Activated naive CD8-positive, alpha-beta T cell treated with anti-CD3 and anti-CD28 coated beads, Interleukin-2, amount 10 ng/mL, durations not matched to agents 7 days and 5 days (primary cell): Measurements from ENCODE around the gene OPN4. TPM values are rescaled to one million over a fixed set of nuclear protein-coding genes. Genes with fewer than 3 reads are reported as not detected.
"Not testable (repeated sequence)": the region's sequence is repeated elsewhere in the genome, so short reads cannot be mapped to it uniquely, and the experiment has no call there.

Source experiments
- ATAC-seq: fragments of 150-1000 bp; cut with Tn5 transposase; one replicate; pipeline ENCODE4 v1.10.0; 2021; ENCODE audit warnings: low read depth, moderate library complexity
- POLR2A ChIA-PET: fragments of 350-600 bp; sonication (Branson Sonifier 250); formaldehyde crosslinking; loops from one replicate; lab custom pipeline; 2021; ENCODE audit warnings: antibody characterized with exemption; lab: Charles Lee
- DNase-seq: peaks from one replicate; pipeline ENCODE4 v3.0.0; 2021
- H3K27ac Mint-ChIP-seq: one replicate; pipeline ENCODE4 v1.8.0; 2022; ENCODE audit warnings: mild to moderate bottlenecking, mixed read lengths
- H3K27me3 Mint-ChIP-seq: one replicate; pipeline ENCODE4 v1.8.0; 2022; ENCODE audit warnings: mild to moderate bottlenecking, moderate library complexity, mixed read lengths
- H3K36me3 Mint-ChIP-seq: one replicate; pipeline ENCODE4 v1.8.0; 2021; ENCODE audit warnings: mild to moderate bottlenecking, mixed read lengths
- H3K4me1 Mint-ChIP-seq: one replicate; pipeline ENCODE4 v1.8.0; 2021; ENCODE audit warnings: mixed read lengths
- H3K4me3 Mint-ChIP-seq: one replicate; pipeline ENCODE4 v1.8.0; 2022; ENCODE audit warnings: mild to moderate bottlenecking, moderate library complexity, mixed read lengths
- H3K9me3 Mint-ChIP-seq: one replicate; pipeline ENCODE4 v1.8.0; 2021; ENCODE audit warnings: mixed read lengths
- total RNA-seq, 2 experiments: library from RNA; stranded (reverse); gene quantifications; one replicate each; pipeline ENCODE4 v1.2.3, GENCODE V29; 2021

OPN4 gene, protein sequence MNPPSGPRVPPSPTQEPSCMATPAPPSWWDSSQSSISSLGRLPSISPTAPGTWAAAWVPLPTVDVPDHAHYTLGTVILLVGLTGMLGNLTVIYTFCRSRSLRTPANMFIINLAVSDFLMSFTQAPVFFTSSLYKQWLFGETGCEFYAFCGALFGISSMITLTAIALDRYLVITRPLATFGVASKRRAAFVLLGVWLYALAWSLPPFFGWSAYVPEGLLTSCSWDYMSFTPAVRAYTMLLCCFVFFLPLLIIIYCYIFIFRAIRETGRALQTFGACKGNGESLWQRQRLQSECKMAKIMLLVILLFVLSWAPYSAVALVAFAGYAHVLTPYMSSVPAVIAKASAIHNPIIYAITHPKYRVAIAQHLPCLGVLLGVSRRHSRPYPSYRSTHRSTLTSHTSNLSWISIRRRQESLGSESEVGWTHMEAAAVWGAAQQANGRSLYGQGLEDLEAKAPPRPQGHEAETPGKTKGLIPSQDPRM
- not detected for total RNA-seq

DNA sequence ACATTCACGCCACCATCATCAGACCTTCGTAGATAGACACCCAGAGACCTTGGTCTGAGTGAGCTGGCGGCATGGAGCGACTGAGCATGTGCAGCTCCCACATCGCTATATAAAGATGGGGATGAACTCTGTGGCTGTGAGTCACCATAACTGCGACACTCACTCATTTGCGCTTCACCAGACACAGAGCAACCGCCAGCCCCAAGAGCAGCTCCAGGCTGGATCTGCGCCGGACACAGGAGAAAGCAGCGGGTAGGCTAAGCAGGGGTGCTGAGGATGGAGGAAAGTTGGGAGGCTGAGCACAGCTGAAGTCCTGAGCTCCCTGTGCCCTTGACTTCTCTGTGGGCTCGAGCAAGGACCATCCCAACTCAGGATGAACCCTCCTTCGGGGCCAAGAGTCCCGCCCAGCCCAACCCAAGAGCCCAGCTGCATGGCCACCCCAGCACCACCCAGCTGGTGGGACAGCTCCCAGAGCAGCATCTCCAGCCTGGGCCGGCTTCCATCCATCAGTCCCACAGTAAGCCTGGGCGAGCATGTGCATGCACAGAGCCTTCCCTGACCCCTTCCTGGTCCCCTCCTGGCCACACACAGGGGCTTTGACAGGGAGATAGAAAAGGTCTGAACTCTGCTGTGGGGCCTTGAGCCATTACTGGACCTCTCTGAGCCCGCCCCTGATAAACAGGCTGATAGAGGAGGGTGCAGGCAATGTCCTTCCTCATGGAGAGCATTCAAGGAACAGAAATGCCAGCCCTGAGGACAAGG is at the start of gene OPN4:
TSS of gene OPN4 (plus strand) at position 137 of the 762 bp plus-strand sequence. CDS start at position 374, 237 bp downstream.
- Mint-ChIP-seq H3K4me1 (no peaks in the 10 kb centered on the region), H3K4me3 (no peak within 1 kb of the TSS), H3K9me3 (no peaks in the 10 kb centered on the region), H3K27me3 (no peaks in the 10 kb centered on the region), H3K27ac (no peak within 1 kb of the TSS), H3K36me3 (no peaks in the 10 kb centered on the region)
- no peak for ATAC-seq
- peak; percentile 18 for DNase-seq
- POLR2A ChIA-PET, result no interaction called here

DNA sequence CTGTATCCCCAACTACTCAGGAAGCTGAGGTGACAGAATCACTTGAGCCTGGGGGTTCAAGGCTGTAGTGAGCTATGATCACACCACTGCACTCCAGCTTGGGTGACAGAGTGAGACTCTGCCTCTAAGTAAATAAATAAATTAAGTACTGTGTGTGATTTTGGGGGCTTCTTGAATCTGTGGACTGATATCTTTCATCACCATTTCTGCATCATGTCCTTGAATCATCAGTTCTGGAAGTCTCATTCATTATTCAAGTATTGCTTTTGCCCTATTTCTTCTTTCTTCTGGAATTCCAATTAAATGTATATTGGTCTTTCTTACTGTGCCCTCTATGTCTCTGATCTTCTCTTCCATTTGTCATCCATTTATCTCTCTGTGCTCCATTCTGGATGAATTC is 46.7 kb upstream of the OPN4 start:
- Mint-ChIP-seq H3K36me3 (no peaks in the 10 kb centered on the region), H3K4me1 (no peaks in the 10 kb centered on the region), H3K27me3 (peaks cover 12% of the 10 kb centered on the region), H3K9me3 (peaks cover 2% of the 10 kb centered on the region), H3K27ac (no peak overlapping the region), H3K4me3 (no peak overlapping the region)
- ATAC-seq (no peak), DNase-seq (no peak)
- POLR2A ChIA-PET, result no interaction called here

DNA sequence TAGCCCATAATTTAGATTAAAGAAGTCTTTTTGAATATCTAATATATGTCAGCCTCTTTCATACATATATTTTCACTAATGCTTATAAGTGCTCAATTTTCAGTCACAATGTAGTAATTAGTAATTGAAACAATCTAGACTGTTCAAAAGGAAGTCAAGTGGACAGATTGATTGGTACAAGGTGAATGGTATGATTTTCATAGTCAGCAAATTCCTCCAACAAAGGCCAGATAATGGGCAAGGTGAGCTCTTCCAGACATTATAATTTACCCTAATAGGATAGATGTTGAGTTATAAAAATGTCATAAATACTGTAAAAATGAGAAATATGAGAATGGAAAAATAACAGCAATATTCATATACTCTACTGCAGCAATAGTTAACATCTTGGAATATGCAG is 44.4 kb upstream of the OPN4 start:
- Mint-ChIP-seq H3K27ac (no peak overlapping the region), H3K36me3 (no peaks in the 10 kb centered on the region), H3K4me1 (no peaks in the 10 kb centered on the region), H3K9me3 (peaks cover 2% of the 10 kb centered on the region), H3K27me3 (peaks cover 17% of the 10 kb centered on the region), H3K4me3 (no peak overlapping the region)
- no peak for DNase-seq
- POLR2A ChIA-PET, result no interaction called here
- no peak for ATAC-seq

DNA sequence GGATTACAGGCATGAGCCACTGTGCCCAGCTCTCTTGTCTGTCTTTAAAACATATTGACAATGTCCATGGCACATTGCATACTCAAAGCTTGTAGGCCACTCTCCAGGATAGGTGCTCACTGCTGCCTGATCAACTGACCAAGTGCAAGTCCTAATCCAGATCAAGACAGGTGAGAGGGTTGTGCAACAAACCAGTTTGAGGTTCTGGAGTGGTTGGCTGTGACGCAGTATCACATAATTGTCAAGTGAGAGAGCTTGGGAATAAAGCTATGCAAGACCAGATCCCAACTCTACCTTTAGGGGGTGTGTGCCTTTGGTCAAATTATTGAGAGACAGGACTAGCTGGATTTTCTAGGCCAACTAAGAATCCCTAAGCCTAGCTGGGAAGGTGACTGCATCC is 43.0 kb upstream of the OPN4 start:
- H3K9me3 Mint-ChIP-seq, result peaks cover 4% of the 10 kb centered on the region
- ATAC-seq, result no peak
- POLR2A ChIA-PET, result no interaction called here

DNA sequence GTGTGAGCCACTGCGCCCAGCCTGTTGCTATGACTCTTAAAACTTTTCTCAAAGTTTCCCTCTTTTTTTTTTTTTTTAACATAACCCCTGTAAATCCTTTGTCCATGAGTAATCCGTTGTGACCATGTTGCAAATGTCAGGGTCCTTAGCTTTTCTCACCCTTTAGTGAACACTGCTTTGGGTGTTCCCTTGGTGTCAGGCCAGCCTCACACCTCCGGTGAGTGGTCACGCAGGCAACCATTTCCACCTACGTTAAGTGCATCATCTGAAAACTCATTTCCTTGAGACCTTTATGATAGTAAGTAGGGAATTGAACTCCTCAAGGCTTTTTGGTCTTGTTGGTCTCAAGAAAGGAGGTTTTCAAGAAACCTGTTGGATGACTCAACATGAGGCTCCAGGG is 41.3 kb upstream of the OPN4 start:
- H3K27me3 Mint-ChIP-seq, result peaks cover 13% of the 10 kb centered on the region
- H3K27ac Mint-ChIP-seq, result no peak overlapping the region
- DNase-seq (no peak), ATAC-seq (no peak)
- H3K4me1 Mint-ChIP-seq, result no peaks in the 10 kb centered on the region
- H3K9me3 Mint-ChIP-seq, result peaks cover 4% of the 10 kb centered on the region
- no peaks in the 10 kb centered on the region for H3K36me3 Mint-ChIP-seq
- no peak overlapping the region for H3K4me3 Mint-ChIP-seq
- POLR2A ChIA-PET, result no interaction called here

More for the DNA sequence above, 43.0 kb upstream of the OPN4 start:
- H3K4me1 Mint-ChIP-seq, result no peaks in the 10 kb centered on the region
- H3K27ac Mint-ChIP-seq, result no peak overlapping the region
- H3K27me3 Mint-ChIP-seq, result peaks cover 17% of the 10 kb centered on the region
- no peaks in the 10 kb centered on the region for H3K36me3 Mint-ChIP-seq
- H3K4me3 Mint-ChIP-seq, result no peak overlapping the region
- no peak for DNase-seq

DNA sequence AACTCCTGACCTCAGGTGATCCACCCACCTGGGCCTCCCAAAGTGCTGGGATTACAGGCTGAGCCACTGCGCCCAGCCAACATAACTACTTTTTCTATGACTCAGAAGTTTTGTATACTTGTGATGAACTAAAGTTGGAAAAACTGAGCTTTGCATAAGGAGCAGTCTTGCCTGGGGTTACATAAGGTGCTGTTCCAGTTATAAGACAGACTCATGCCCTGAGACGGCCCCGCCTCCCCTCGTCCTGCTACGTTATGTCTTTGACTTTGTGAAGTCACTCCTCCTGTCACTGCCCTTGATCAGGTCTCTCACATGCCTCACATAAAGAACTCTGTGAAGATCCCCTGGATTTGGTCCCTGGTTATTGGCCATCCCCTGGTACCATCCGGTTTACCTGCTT is 40.4 kb upstream of the OPN4 start:
- ATAC-seq (no peak), DNase-seq (no peak)
- Mint-ChIP-seq H3K36me3 (no peaks in the 10 kb centered on the region), H3K4me1 (no peaks in the 10 kb centered on the region), H3K9me3 (peaks cover 4% of the 10 kb centered on the region), H3K27me3 (peaks cover 11% of the 10 kb centered on the region), H3K27ac (no peak overlapping the region), H3K4me3 (no peak overlapping the region)
- POLR2A ChIA-PET, result no interaction called here

DNA sequence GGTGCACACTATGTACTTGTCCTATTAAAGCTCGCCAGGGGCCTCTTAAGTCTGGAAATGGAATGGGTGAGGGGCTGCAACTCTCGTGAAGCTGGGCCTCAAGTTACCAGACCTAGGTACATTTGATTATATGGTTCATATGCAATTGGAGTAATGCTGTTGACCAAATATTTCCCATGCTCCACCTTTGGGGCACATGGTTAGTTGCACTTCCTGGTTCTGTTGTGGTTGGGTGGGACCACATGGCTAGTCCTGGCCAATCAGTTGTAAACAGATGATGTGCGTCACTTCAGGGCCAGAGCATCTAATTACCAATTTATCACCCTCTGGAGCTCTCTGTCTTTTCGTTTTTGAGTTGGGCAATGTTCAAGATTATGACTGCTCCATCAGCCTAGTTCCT is 39.5 kb upstream of the OPN4 start:
- peaks cover 11% of the 10 kb centered on the region for H3K27me3 Mint-ChIP-seq
- no peaks in the 10 kb centered on the region for H3K36me3 Mint-ChIP-seq
- H3K27ac Mint-ChIP-seq, result no peak overlapping the region
- DNase-seq, result no peak
- H3K4me3 Mint-ChIP-seq, result no peak overlapping the region
- POLR2A ChIA-PET, result no interaction called here
- no peaks in the 10 kb centered on the region for H3K4me1 Mint-ChIP-seq
- no peak for ATAC-seq
- peaks cover 4% of the 10 kb centered on the region for H3K9me3 Mint-ChIP-seq

DNA sequence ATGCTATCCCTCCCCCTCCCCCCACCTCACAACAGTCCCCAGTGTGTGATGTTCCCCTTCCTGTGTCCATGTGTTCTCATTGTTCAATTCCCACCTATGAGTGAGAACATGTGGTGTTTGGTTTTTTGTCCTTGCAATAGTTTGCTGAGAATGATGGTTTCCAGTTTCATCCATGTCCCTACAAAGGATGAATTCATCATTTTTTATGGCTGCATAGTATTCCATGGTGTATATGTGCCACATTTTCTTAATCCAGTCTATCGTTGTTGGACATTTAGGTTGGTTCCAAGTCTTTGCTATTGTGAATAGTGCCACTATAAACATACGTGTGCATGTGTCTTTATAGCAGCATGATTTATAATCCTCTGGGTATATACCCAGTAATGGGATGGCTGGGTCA is 37.1 kb upstream of the OPN4 start:
- H3K27ac Mint-ChIP-seq, POLR2A ChIA-PET, H3K9me3 Mint-ChIP-seq, H3K4me1 Mint-ChIP-seq, H3K4me3 Mint-ChIP-seq, ATAC-seq, H3K27me3 Mint-ChIP-seq, H3K36me3 Mint-ChIP-seq, DNase-seq: not testable (repeated sequence)

DNA sequence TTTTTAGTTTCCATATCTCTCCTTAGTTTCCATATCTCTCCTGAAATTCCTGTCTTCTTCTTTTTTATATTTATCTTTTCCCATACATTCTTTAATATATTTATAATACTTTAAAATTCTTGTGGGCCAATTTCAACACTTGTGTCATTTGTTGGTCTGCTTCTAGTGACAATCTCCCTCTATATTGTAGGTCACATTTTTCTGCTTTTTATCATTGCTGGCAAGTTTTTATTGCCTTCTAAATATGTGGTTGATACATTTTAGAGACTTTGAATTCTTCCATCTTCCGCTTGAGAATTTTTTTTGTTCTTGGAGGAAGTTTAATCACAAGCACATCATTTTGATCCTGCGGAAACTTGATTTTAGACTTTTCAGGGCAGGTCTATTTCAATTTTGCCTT is 26.0 kb upstream of the OPN4 start:
- no peaks in the 10 kb centered on the region for H3K9me3 Mint-ChIP-seq
- peaks cover 2% of the 10 kb centered on the region for H3K4me1 Mint-ChIP-seq
- DNase-seq (no peak), ATAC-seq (no peak)
- POLR2A ChIA-PET, result no interaction called here
- H3K4me3 Mint-ChIP-seq, result no peak overlapping the region
- H3K36me3 Mint-ChIP-seq, result no peaks in the 10 kb centered on the region
- H3K27ac Mint-ChIP-seq, result no peak overlapping the region
- H3K27me3 Mint-ChIP-seq, result peaks cover 58% of the 10 kb centered on the region

DNA sequence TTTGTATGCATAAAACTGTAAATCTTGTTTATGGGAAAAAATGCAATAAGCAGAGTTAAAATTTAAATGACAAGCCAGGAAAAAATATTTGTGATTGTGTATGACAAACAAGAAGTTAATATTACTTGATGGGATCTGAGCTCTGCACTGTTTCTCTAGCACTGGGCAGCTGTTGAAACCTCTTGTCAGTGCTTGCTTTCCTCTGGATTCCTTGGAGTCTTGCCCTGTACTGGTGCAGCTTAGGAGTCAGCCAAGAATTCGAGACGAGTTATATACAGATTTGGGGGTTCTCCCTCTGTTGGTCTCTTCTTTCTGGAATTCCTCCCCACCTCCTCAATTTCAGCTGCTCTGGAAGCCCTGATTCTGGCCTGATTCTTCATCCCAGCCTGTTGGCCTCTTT is 24.3 kb upstream of the OPN4 start:
- no peak for DNase-seq
- Mint-ChIP-seq H3K4me3 (no peak overlapping the region), H3K36me3 (no peaks in the 10 kb centered on the region), H3K4me1 (peaks cover 2% of the 10 kb centered on the region), H3K27me3 (peaks cover 65% of the 10 kb centered on the region), H3K27ac (no peak overlapping the region), H3K9me3 (no peaks in the 10 kb centered on the region)
- no peak for ATAC-seq
- POLR2A ChIA-PET, result no interaction called here

DNA sequence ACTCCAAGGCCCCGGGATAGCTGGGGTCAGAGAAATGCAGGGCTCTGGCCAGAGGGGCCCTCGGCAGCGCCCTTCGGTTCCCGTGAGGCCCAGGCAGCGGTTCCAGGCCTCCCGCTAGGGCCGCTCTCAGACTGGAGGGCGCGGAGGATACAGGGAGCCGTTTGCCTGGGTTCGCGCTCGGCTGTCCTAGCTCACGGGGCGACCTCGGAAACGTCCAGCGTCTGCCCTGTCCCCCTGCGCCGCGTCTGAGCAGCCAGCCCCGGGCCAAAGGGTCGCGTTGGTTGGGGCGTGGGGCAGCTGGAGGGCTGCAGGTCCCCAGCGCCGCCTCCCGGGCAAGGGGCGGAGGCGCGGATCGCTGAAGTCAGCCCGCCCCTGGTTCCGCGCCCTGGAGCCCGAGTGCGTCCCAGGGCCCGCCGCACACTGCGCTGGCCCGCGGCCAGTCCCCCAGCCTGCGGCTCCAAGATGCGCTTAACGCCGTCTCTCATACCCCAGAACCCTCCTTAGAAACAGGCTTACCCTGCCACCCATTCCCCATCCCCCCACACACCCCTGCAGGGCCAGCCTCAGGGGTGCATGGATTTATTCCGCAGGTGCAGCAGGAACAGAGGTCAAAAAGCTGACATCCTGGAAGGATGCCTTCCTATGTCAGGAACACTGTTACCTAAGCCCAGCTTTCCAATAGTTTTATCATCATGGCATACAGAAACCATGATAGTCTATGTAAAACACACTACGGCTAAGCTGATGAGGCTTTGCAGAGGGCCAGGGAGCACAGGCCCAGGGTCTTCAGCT is 22.1 kb upstream of the OPN4 start:
- Mint-ChIP-seq H3K4me3 (no peak overlapping the region), H3K9me3 (no peaks in the 10 kb centered on the region), H3K27ac (no peak overlapping the region), H3K27me3 (peaks cover 60% of the 10 kb centered on the region), H3K4me1 (peaks cover 2% of the 10 kb centered on the region), H3K36me3 (no peaks in the 10 kb centered on the region)
- DNase-seq (no peak), ATAC-seq (no peak)
- POLR2A ChIA-PET, result no interaction called here

DNA sequence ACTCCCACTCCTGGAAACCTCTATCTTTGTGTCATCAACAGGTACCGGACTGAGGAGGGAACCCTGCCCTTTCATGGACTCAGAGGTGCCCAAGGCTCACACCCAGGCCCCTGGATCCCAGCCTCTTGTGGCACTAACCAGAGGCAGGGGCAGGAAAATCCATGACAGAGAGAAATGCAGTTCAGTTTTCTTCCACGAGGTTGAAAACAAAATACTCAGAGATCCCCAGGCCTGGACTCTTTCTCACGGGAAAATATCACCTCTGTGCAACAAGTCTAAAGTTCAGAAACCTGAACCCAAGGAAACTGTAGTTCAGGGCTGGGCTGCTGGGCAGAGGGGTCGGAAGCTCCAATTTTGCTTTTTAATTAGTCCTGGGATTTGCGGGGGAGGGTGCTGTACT is 21.4 kb upstream of the OPN4 start:
- no peak for ATAC-seq
- no peak overlapping the region for H3K27ac Mint-ChIP-seq
- peaks cover 60% of the 10 kb centered on the region for H3K27me3 Mint-ChIP-seq

DNA sequence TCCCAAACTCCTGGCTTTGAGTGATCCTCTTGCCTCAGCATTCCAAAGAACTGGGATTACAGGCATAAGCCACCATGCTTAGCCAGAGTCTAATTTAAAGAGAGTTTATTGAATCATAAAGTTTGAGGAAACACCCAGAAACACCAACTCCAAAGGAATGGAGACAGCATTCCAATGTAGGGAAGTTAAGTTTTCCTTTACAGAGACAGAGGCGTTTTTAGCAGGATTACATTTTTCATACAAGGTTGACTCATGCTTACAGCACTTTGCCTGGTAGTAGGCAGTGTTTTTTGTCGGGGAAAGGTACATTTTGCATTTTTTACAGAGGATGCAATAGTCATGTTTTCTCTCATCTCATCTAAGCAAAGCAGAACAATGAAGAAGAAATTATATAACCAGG is 18.9 kb upstream of the OPN4 start:
- H3K9me3 Mint-ChIP-seq, result peaks cover 1% of the 10 kb centered on the region

More for the DNA sequence above, 21.4 kb upstream of the OPN4 start:
- Mint-ChIP-seq H3K4me1 (peaks cover 2% of the 10 kb centered on the region), H3K9me3 (no peaks in the 10 kb centered on the region), H3K4me3 (no peak overlapping the region), H3K36me3 (no peaks in the 10 kb centered on the region)
- POLR2A ChIA-PET, result no interaction called here
- no peak for DNase-seq

More for the DNA sequence above, 18.9 kb upstream of the OPN4 start:
- no peak overlapping the region for H3K27ac Mint-ChIP-seq
- peaks cover 57% of the 10 kb centered on the region for H3K27me3 Mint-ChIP-seq
- H3K36me3 Mint-ChIP-seq, result no peaks in the 10 kb centered on the region
- DNase-seq (no peak), ATAC-seq (no peak)
- peaks cover 2% of the 10 kb centered on the region for H3K4me1 Mint-ChIP-seq
- POLR2A ChIA-PET, result no interaction called here
- H3K4me3 Mint-ChIP-seq, result no peak overlapping the region
